AG20443 (cell line): ENCODE results near the gene ZNF280B.
"Not testable (repeated sequence)": the region's sequence is repeated elsewhere in the genome, so short reads cannot be mapped to it uniquely, and the experiment has no call there.

Source experiments
- DNase-seq: peaks from one replicate; pipeline ENCODE4 v3.0.0; 2012; ENCODE audit warnings: low spot score, mixed read lengths

The ZNF280B gene

GRCh38 chr22:22463855-22464540 lies 44.5 kb downstream of the ZNF280B start:
- DNase-seq: peak; percentile 75

GRCh38 chr22:22462813-22463567 lies 45.6 kb downstream of the ZNF280B start:
- no peak for DNase-seq

GRCh38 chr22:22461583-22461982 lies 47.0 kb downstream of the ZNF280B start:
- DNase-seq: no peak

- DNase-seq: no peak
These were observed 47.4 kb downstream of the ZNF280B start for GRCh38 chr22:22461111-22461510.

GRCh38 chr22:22460635-22461034 lies 47.9 kb downstream of the ZNF280B start:
- no peak for DNase-seq

GRCh38 chr22:22460060-22460459 lies 48.5 kb downstream of the ZNF280B start:
- DNase-seq: no peak

- DNase-seq: no peak
These were observed 49.5 kb downstream of the ZNF280B start for GRCh38 chr22:22458896-22459588.

GRCh38 chr22:22458387-22458786 lies 50.2 kb downstream of the ZNF280B start:
- DNase-seq: no peak

- no peak for DNase-seq
These were observed 53.5 kb downstream of the ZNF280B start for GRCh38 chr22:22454997-22455396.

- DNase-seq: no peak
These were observed 55.4 kb downstream of the ZNF280B start for GRCh38 chr22:22452996-22453686.

- DNase-seq: no peak
These were observed 56.3 kb downstream of the ZNF280B start for GRCh38 chr22:22452211-22452610.

GRCh38 chr22:22450343-22450839 lies 58.2 kb downstream of the ZNF280B start:
- DNase-seq: no peak

GRCh38 chr22:22449819-22450218 lies 58.7 kb downstream of the ZNF280B start:
- no peak for DNase-seq

GRCh38 chr22:22446517-22446916 lies 62.0 kb downstream of the ZNF280B start:
- no peak for DNase-seq

- not testable (repeated sequence) for DNase-seq
These were observed 64.4 kb downstream of the ZNF280B start for GRCh38 chr22:22444007-22444589.

GRCh38 chr22:22442928-22443709 lies 65.4 kb downstream of the ZNF280B start:
- DNase-seq: no peak

- DNase-seq: not testable (repeated sequence)
These were observed 66.9 kb downstream of the ZNF280B start for GRCh38 chr22:22441626-22442025.

- no peak for DNase-seq
These were observed 68.4 kb downstream of the ZNF280B start for GRCh38 chr22:22440188-22440587.
